ENCODE data around the gene SYNE1. TPM values are rescaled to one million over a fixed set of nuclear protein-coding genes. Genes with fewer than 3 reads are reported as not detected.

SYNE1 gene
- total RNA-seq, 4 donors from 2014 or later: 111 to 156 (median 124) TPM

DNA sequence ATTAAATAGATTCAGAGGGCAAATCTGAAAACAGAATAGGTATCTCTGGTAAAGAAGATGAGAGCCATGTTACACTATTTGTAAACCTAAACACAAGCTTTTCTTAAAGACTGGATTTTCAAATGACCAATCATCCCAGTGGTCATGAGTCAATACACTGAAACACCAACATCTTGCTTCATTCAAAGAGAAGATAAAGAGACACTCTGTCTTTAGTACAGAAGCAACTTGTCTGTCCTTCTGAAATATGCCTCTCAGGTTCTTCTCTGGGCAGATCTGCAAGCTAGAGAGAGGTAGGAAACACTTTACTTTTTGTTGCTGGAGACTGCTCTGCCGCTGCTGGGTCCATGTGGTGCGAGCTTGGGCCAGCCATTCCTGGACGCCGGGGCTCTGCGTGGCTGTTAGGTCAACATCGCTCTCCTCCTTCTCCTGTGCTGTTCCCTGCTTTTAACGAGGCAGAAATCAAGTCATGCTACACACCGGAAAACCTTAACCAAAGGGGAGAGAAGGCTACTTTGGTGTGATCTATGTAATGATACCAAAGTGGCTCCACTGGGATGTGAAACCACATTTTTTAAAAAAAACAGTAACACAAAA is 368.2 kb downstream of the SYNE1 start:
- TF ChIP-seq, protein P1, sequence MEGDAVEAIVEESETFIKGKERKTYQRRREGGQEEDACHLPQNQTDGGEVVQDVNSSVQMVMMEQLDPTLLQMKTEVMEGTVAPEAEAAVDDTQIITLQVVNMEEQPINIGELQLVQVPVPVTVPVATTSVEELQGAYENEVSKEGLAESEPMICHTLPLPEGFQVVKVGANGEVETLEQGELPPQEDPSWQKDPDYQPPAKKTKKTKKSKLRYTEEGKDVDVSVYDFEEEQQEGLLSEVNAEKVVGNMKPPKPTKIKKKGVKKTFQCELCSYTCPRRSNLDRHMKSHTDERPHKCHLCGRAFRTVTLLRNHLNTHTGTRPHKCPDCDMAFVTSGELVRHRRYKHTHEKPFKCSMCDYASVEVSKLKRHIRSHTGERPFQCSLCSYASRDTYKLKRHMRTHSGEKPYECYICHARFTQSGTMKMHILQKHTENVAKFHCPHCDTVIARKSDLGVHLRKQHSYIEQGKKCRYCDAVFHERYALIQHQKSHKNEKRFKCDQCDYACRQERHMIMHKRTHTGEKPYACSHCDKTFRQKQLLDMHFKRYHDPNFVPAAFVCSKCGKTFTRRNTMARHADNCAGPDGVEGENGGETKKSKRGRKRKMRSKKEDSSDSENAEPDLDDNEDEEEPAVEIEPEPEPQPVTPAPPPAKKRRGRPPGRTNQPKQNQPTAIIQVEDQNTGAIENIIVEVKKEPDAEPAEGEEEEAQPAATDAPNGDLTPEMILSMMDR (IDR thresholded peaks at IDR 0.05): no peak
- no peak for TF ChIP-seq POLR2A (IDR thresholded peaks at IDR 0.05)
- no peak for DNase-seq (ENCODE audit: low spot score in 2 of 2)
- 87 to 92% methylated on average over 8 of the region's 8 CpGs for WGBS, 2 donors
- intact Hi-C loops (cut with DNase I; ENCODE audit: low total_unique reads): loop anchor here (5.0 to 10.0 kb wide), 2 partner anchors 507 to 584 kb away; no protein-coding TSS in a partner anchor
- H3K4me3 ChIP-seq (ENCODE audit: low read depth, poor library complexity, severe bottlenecking): no peak overlapping the region

- no peak overlapping the region for H3K4me3 ChIP-seq (ENCODE audit: low read depth, poor library complexity, severe bottlenecking)
- 50 to 61% methylated on average over 9 of the region's 9 CpGs for WGBS, 2 donors
- DNase-seq (ENCODE audit: low spot score in 2 of 2): no peak
- intact Hi-C loops (cut with DNase I; ENCODE audit: low total_unique reads): loop anchor here (5.0 to 10.0 kb wide), 2 partner anchors 506 to 583 kb away; no protein-coding TSS in a partner anchor
- no peak for TF ChIP-seq POLR2A (IDR thresholded peaks at IDR 0.05)
- TF ChIP-seq, protein P1 (IDR thresholded peaks at IDR 0.05): no peak
Measured at GRCh38 chr6:152267967-152268845, 369.0 kb downstream of the SYNE1 start.

- TF ChIP-seq, protein P1 (IDR thresholded peaks at IDR 0.05): no peak
- TF ChIP-seq POLR2A (IDR thresholded peaks at IDR 0.05): no peak
- H3K4me3 ChIP-seq (ENCODE audit: low read depth, poor library complexity, severe bottlenecking): no peak overlapping the region
- WGBS, 2 donors: 36 to 47% methylated on average over 2 of the region's 2 CpGs
- intact Hi-C loops (cut with DNase I; ENCODE audit: low total_unique reads): loop anchor here (5.0 to 10.0 kb wide), 2 partner anchors 503 to 581 kb away; no protein-coding TSS in a partner anchor
- no peak for DNase-seq (ENCODE audit: low spot score in 2 of 2)
Measured at GRCh38 chr6:152265651-152266050, 371.5 kb downstream of the SYNE1 start.

- H3K4me3 ChIP-seq (ENCODE audit: low read depth, poor library complexity, severe bottlenecking): no peak overlapping the region
- intact Hi-C loops (cut with DNase I; ENCODE audit: low total_unique reads): loop anchor here (10.0 kb wide), 1 partner anchor 579 kb away; no protein-coding TSS in a partner anchor
- TF ChIP-seq POLR2A (IDR thresholded peaks at IDR 0.05): no peak
- TF ChIP-seq, protein P1 (IDR thresholded peaks at IDR 0.05): no peak
- no peak for DNase-seq (ENCODE audit: low spot score in 2 of 2)
- 100% methylated on average over 1 of the region's 1 CpG for WGBS, 2 donors
Measured at GRCh38 chr6:152263582-152263981, 373.6 kb downstream of the SYNE1 start.

GRCh38 chr6:152261179-152261578 is 376.0 kb downstream of the SYNE1 start:
- 70% methylated on average over 4 of the region's 4 CpGs for WGBS, 2 donors
- no peak overlapping the region for H3K4me3 ChIP-seq (ENCODE audit: low read depth, poor library complexity, severe bottlenecking)
- TF ChIP-seq POLR2A (IDR thresholded peaks at IDR 0.05): no peak
- TF ChIP-seq, protein P1 (IDR thresholded peaks at IDR 0.05): no peak
- intact Hi-C loops (cut with DNase I; ENCODE audit: low total_unique reads): loop anchor here (10.0 kb wide), 1 partner anchor 576 kb away; no protein-coding TSS in a partner anchor
- no peak for DNase-seq (ENCODE audit: low spot score in 2 of 2)
